ENCODE measurements around the gene FARP2. TPM values are rescaled to one million over a fixed set of nuclear protein-coding genes. Genes with fewer than 3 reads are reported as not detected.

Gene FARP2
- total RNA-seq, 2 donors from 2014 or later, result 31.1 to 35.3 TPM

- intact Hi-C loops (cut with DNase I), result no loop called here
- no peak for DNase-seq (ENCODE audit: low spot score)
Measured at GRCh38 chr2:241321033-241321432, 35.1 kb upstream of the FARP2 start.

GRCh38 chr2:241321886-241322285, 34.2 kb upstream of the FARP2 start:
- intact Hi-C loops (cut with DNase I), result no loop called here
- DNase-seq (ENCODE audit: low spot score), result no peak

GRCh38 chr2:241323778-241324177, 32.3 kb upstream of the FARP2 start:
- intact Hi-C loops (cut with DNase I), result no loop called here

GRCh38 chr2:241324775-241325174, 31.3 kb upstream of the FARP2 start:
- intact Hi-C loops (cut with DNase I), result no loop called here
- no peak for DNase-seq (ENCODE audit: low spot score)

More at GRCh38 chr2:241323778-241324177, 32.3 kb upstream of the FARP2 start:
- no peak for DNase-seq (ENCODE audit: low spot score)

GRCh38 chr2:241325257-241325656, 30.8 kb upstream of the FARP2 start:
- intact Hi-C loops (cut with DNase I), result no loop called here

GRCh38 chr2:241329669-241330615, 26.1 kb upstream of the FARP2 start:
- intact Hi-C loops (cut with DNase I), result no loop called here
- no peak for DNase-seq (ENCODE audit: low spot score)

More at GRCh38 chr2:241325257-241325656, 30.8 kb upstream of the FARP2 start:
- no peak for DNase-seq (ENCODE audit: low spot score)

- intact Hi-C loops (cut with DNase I), result no loop called here
- DNase-seq (ENCODE audit: low spot score), result no peak
Measured at GRCh38 chr2:241330616-241330981, 25.5 kb upstream of the FARP2 start.

GRCh38 chr2:241334813-241335212, 21.3 kb upstream of the FARP2 start:
- intact Hi-C loops (cut with DNase I), result no loop called here

GRCh38 chr2:241339839-241340630, 16.1 kb upstream of the FARP2 start:
- DNase-seq (ENCODE audit: low spot score), result no peak
- intact Hi-C loops (cut with DNase I), result loop anchor here in 1 of 2 donors (10.0 kb wide), 1 partner anchor 95 kb away; no protein-coding TSS in a partner anchor

More at GRCh38 chr2:241334813-241335212, 21.3 kb upstream of the FARP2 start:
- no peak for DNase-seq (ENCODE audit: low spot score)

GRCh38 chr2:241340631-241341163, 15.4 kb upstream of the FARP2 start:
- intact Hi-C loops (cut with DNase I), result loop anchor here in 1 of 2 donors (10.0 kb wide), 1 partner anchor 96 kb away; no protein-coding TSS in a partner anchor
- DNase-seq (ENCODE audit: low spot score), result no peak

GRCh38 chr2:241344925-241345651, 11.0 kb upstream of the FARP2 start:
- DNase-seq (ENCODE audit: low spot score), result no peak
- intact Hi-C loops (cut with DNase I), result loop anchor here in 1 of 2 donors (10.0 kb wide), 1 partner anchor 100 kb away; no protein-coding TSS in a partner anchor

- DNase-seq (ENCODE audit: low spot score), result no peak
- intact Hi-C loops (cut with DNase I), result loop anchor here in 1 of 2 donors (10.0 kb wide), 1 partner anchor 105 kb away; no protein-coding TSS in a partner anchor
Measured at GRCh38 chr2:241349941-241350340, 6.1 kb upstream of the FARP2 start.

- intact Hi-C loops (cut with DNase I), result no loop called here
Measured at GRCh38 chr2:241350530-241350877, 5.6 kb upstream of the FARP2 start.

GRCh38 chr2:241350878-241351639, 5.0 kb upstream of the FARP2 start:
- DNase-seq (ENCODE audit: low spot score), result no peak
- intact Hi-C loops (cut with DNase I), result no loop called here

More at GRCh38 chr2:241350530-241350877, 5.6 kb upstream of the FARP2 start:
- no peak for DNase-seq (ENCODE audit: low spot score)

- intact Hi-C loops (cut with DNase I), result no loop called here
- no peak for DNase-seq (ENCODE audit: low spot score)
Measured at GRCh38 chr2:241351640-241352031, 4.4 kb upstream of the FARP2 start.

- intact Hi-C loops (cut with DNase I), result no loop called here
- no peak for DNase-seq (ENCODE audit: low spot score)
Measured at GRCh38 chr2:241352227-241352626, 3.9 kb upstream of the FARP2 start.

GRCh38 chr2:241354668-241355658, 1.1 kb upstream of the FARP2 start:
- peak; percentile 95 for DNase-seq (ENCODE audit: low spot score)
- intact Hi-C loops (cut with DNase I), result no loop called here
